Stomach (tissue), 4 donors: ENCODE measurements around the gene SCRT2.

ENCODE experiments used
- EP300 ChIP-seq: sonication (generic); formaldehyde crosslinking; IDR thresholded peaks from one replicate; pipeline ENCODE4 v1.6.1; 2017; ENCODE audit warnings: antibody characterized with exemption
- POLR2A ChIP-seq, 4 donors: fragments of 450-650 bp; IDR thresholded peaks; one replicate each; pipeline ENCODE4 v1.6.1; 2016; ENCODE audit warnings: antibody characterized with exemption in 4 of 4, control low read depth in 2 of 4, mild to moderate bottlenecking in 1 of 4, moderate library complexity in 1 of 4
- POLR2AphosphoS5 ChIP-seq, 3 donors: sonication (generic); formaldehyde crosslinking; IDR thresholded peaks; one replicate each; pipeline ENCODE4 v1.6.1; 2016; ENCODE audit warnings: antibody characterized with exemption in 3 of 3
- TF ChIP-seq, protein P1 (sequence below), 7 experiments: fragments of 450-650 bp in 4 of 7; fragments of 200-600 bp in 3 of 7; sonication (generic) in 3 of 7; IDR thresholded peaks; one replicate each; pipeline ENCODE4 v1.5.1; 2016 to 2019; ENCODE audit warnings: antibody characterized with exemption in 7 of 7, control low read depth in 2 of 7, mild to moderate bottlenecking in 1 of 7

DNA sequence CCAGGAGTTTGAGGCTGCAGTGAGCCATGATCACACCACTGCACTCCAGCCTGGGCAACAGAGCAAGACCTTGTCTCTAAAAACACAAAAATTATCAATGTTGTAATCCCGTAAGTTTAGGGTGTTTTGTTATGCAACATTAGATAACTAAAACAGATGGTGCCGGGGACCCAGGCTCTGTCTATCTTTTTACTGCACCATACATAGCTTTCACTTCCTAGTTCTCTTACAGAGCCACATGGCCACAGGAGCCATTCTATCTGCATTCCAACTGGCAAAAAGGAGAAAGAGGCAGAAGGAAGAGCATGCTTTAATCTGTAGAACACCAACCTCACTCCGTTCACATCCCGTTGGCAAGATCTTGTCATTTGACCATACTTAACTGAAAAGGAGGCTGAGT is 60.1 kb downstream of the SCRT2 start:
- no peak for TF ChIP-seq POLR2AphosphoS5 (IDR thresholded peaks at IDR 0.05)
- TF ChIP-seq, protein P1, sequence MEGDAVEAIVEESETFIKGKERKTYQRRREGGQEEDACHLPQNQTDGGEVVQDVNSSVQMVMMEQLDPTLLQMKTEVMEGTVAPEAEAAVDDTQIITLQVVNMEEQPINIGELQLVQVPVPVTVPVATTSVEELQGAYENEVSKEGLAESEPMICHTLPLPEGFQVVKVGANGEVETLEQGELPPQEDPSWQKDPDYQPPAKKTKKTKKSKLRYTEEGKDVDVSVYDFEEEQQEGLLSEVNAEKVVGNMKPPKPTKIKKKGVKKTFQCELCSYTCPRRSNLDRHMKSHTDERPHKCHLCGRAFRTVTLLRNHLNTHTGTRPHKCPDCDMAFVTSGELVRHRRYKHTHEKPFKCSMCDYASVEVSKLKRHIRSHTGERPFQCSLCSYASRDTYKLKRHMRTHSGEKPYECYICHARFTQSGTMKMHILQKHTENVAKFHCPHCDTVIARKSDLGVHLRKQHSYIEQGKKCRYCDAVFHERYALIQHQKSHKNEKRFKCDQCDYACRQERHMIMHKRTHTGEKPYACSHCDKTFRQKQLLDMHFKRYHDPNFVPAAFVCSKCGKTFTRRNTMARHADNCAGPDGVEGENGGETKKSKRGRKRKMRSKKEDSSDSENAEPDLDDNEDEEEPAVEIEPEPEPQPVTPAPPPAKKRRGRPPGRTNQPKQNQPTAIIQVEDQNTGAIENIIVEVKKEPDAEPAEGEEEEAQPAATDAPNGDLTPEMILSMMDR (IDR thresholded peaks at IDR 0.05), result no peak
- no peak for TF ChIP-seq POLR2A (IDR thresholded peaks at IDR 0.05)
- TF ChIP-seq EP300, result no peak
